Activated T-cell treated with anti-CD3 and anti-CD28 coated beads for 24 hours (primary cell): Measurements from ENCODE around the gene DRC1.

Source experiments
- DNase-seq: peaks from one replicate; pipeline ENCODE4 v3.0.0-alpha.2; 2020; ENCODE audit warnings: low read depth

The DRC1 gene

DNA sequence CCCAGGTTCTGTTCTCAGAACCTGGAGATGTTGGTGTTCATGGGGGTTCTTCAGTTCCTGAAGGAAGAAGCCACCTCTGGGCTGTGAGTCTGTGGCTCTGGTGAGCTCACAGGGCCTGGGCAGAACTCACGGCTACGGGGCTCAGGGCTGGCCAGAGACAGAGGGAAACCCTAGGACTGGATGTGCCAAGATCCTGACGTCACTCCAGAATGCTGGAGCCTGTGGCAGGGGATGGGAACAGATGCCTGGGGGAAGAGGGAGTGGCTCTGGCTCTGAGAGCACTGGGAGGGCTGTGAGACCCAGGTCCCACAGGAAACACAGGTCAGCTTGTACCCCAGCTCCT, 76.2 kb downstream of the DRC1 start, which contains the start of gene OTOF:
Gene OTOF, minus strand, starts transcription at position 214 of the 343 bp plus-strand sequence.
- DNase-seq = no peak

DNA sequence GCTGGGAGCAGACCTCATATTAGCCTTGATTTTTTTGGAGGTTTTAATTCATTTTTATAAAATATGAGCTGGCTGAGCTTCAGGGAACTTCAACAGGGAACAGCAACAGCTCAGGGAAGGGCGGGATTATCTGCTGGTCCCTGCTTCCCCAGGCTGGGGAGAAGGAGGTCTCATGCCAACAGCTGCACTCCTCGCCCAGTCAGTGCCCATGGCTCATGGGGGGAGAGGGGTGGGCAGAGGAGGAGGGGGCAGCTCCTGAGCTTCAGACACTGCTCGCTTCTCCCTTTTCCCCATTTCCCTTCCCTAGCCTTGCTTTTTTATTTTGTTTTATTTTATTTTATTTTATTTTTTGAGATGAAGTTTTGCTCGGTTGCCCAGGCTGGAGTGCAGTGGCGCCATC, 76.6 kb downstream of the DRC1 start:
- no peak for DNase-seq

DNA sequence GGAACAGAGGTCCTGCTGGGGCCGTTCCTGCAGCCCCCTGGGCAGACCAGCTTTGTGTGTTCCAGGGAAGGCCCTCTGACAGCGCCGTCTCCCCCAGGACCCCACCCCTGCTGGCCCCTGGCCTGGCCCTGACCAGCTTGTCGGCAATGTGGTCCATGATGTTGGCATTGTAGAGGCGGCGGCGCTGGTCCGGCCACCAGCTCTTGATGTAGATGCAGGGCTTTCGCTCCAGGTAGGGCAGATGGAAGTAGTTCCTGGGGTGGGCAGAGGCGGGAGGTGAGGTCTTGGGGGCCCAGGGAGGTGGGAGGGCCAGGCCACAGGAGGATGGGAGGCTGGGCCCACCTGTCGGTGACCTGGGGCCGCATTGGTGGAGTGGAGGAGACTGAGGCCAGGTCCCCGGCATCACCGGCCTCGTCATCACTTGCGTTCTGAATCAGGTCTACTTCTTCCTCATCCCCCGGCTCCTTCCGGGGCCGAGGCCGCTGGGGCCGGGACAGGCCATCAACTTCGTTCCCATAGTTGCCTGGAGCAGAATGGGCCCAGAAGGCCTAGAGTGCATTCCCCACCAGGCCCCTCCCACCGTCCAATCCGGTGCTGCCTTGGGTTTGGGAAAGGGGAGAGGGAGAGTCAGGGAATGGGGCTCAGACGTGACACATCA, 77.5 kb downstream of the DRC1 start:
- DNase-seq = no peak

DNA sequence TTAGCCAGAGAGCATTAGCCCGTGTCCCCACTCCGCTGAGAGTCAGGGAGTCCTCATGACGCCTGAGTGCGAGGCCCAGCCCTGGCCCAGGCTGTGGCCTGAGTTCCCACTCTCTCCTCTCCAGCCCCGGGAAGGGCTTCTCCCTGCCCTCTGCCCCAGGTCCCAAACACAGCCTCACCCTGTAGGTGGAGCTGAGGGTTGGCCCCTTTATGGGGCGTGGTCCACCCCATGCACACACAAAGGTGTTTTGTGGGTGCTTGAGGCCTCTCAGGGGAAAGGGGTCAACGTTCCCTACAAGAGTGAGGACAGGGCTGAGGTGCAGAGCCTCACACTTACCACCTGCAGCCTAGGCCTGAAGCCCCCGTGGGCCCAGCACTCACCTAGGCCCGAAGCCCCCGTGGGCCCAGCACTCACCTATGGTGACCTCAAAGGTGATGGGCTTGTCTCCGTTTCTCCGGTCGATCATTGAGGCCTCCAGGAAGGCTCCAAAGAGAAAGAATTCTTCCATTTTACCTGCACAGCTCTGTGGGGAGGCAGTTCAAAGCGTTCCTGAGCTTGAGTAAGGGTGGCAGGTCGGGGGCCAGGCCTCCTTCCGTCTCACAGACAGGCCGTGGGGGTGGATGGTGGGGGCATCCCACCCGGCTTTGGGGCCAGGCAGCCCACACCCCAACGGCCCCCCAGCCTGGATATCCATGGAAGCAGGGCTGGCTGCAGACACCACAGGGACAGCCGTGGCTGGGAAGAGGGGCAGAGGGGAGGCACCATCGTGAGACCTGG, 78.3 kb downstream of the DRC1 start:
- no peak for DNase-seq

DNA sequence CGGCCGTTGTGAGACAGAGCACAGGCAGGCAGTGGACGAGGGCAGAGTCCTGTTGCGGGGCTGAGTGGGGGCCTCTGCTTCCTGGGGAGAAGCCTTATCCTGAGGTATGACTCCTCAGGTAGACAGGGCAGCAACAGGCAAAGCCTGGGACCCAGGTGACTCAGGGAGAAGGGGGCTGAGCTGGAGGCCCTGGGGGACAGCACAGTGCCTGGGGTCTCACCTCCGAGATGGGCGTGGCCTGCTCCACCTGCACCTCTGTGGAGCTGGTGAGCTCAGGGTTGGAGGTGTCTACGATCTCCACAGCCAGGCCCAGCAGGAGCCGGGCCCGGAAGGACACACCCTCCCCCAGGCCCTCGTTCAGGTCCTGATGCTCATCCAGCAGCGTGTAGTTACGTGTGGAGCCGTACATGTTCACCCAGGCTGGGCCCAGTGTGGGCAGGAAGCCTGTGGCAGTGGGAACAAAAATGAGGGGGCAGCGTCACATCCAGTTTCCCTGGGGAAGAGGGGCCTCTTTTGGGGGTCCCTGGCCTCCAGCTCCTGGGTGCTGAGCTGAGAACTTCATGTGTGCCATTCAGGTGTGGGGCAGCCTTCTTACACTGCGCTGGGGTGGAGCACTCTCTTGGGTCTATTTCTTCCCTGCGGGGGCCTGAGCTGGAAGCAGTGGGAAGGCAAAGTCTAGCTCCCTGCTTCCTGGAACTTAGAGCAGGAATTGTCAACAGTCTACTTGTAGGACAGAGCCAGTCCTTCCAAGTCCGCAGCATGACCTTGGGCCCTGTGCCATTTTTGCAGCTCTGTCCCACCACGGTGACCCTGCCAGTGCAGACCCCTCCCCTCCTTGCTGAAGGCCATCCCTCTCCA, 79.1 kb downstream of the DRC1 start:
- no peak for DNase-seq

DNA sequence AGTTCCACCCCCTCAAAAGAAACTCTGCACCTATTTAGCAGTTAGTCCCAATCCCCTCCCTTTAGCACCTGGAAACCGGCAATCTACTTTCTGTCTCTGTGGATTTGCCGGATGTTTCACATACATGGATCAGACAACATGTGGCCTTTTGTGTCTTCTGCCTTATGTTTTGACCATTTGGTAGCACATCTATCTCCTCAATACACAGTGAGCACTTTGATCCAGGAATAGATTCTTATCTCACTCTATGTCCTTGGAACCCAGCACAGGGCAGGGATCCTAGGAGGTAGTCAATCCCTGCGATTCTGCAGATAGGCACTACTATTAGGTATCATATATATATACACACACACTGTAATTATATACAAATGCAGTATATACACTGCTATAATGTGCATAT, 80.0 kb downstream of the DRC1 start:
- no peak for DNase-seq

DNA sequence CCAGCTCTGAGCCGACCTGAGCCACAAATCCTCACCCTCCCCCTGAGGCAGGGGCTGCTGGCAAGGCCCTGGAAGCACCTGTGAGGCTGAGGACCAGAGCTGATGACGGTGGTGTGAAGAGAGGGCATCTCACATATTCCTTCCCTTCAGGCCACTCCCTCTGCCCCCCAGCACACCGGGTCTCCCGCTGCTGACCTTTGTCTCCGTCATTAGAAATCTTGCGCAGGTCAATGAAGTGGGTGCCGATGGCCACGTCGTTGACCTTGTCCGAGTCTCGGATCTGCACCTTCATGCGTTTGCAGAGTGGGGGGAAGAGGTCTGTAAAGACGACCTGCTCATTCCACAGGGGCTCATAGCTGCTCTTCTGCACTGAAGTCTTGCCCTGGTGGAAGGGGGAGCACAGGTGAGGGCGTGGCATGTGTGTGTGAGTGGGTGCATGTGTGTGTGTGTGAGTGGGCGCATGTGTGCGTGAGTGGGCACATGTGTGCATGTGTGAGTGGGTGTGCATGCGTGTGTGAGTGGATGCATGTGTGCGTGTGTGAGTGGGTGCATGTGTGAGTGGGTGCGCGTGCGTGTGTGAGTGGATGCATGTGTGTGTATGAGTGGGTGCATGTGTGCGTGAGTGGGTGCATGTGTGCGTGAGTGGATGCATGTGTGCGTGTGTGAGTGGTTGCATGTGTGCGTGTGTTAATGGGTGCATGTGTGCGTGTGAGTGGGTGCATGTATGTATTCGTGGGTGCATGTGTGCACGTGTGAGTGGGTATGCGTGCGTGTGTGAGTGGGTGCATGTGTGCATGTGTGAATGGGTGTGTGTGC, 80.7 kb downstream of the DRC1 start:
- DNase-seq = no peak

DNA sequence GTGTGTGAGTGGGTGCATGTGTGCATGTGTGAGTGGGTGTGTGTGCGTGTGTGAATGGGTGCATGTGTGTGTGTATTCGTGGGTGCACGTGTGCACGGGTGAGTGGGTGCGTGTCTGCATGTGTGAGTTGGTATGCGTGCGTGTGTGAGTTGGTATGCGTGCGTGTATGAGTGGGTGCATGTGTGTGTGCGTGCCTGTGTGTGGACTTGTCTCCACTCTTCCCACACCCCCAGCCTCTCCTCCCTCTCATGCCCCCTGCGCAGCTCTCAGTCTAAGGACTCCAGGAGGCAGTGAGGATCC, 81.3 kb downstream of the DRC1 start:
- DNase-seq = no peak

DNA sequence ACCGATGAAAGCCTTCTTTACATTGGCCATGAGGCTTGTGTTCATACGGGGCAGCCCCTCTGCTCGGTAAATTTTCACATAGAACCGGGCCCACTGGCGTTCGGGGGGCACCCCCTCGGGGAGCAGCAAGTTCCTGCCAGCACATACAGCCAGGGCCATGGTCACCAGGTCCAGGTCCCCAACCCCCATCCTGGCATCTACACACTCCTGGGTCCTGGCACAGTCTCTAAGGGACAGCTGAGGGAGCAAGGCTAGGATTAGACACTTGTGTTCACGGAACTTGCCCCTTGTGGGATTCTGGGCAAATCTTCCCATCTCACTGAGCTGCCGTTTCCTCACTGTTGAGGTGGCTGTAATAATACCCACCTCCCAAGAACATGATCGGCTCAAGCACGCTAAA, 81.8 kb downstream of the DRC1 start:
- DNase-seq = no peak

DNA sequence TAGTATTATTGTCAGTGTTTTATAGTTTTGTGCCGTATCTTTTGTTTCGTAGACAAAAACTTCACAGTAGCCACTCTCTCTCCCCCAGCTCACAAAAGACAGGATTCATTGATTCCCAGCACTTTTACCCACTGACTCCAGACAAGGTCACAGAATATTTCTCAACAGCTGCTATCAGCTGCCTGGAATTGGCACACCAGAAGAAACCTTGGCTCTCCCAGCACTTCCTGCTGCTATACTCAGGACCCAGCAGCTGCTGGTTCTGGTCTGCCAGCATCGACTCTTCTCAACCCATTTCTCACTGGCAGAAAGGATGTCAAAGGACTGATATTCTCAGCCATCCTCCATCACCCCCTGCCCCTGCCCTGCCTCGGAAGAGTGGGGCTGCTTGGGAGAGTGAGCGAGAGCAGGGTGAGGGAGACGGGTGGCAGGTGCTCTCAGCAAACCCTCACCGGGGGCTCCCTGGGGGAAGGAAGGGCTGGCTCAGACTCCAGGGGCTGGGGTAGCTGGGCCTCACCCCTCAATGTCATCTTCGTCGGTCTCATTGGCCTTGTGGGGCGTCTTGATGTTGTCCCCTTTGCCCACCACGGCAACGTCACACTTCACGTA, 82.3 kb downstream of the DRC1 start:
- no peak for DNase-seq

DNA sequence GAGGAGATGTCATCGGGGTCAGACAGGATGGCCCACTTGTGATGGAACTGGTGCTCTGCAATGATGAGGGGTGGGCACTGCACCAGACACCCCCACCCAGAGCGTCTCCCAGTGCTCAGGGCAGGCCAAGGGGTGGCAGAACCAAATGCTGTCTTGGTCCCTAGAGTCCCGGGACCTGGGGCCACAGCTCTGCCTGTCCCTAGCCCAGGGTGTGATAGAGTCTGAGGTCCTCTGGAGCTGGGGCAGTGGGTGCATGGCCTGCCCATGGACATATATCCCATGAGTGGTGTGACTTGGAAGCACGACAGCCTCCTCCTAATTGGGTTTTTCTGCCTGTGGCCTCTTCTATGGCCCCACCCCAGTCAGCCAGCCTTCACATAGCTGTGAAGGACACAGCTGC, 82.9 kb downstream of the DRC1 start:
- no peak for DNase-seq

DNA sequence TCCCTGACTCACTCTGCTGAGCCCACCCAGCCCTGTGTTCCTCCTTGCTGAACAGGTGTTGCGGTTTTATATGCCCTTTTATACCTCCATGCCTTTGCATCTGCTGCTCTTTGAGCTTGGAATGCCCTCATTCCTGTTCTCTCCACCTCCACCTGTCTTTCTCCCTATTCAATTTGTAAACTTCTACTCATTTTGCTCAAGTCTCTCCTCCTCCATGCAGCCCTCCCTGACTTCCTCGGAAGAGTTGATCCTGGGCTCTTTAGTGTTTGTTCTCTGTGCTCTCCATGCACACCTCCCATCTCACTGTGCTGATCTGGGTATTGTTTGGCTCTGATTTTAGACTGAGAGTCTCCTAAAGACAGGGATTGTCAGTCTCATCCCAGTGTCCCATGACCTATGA, 83.4 kb downstream of the DRC1 start:
- no peak for DNase-seq

DNA sequence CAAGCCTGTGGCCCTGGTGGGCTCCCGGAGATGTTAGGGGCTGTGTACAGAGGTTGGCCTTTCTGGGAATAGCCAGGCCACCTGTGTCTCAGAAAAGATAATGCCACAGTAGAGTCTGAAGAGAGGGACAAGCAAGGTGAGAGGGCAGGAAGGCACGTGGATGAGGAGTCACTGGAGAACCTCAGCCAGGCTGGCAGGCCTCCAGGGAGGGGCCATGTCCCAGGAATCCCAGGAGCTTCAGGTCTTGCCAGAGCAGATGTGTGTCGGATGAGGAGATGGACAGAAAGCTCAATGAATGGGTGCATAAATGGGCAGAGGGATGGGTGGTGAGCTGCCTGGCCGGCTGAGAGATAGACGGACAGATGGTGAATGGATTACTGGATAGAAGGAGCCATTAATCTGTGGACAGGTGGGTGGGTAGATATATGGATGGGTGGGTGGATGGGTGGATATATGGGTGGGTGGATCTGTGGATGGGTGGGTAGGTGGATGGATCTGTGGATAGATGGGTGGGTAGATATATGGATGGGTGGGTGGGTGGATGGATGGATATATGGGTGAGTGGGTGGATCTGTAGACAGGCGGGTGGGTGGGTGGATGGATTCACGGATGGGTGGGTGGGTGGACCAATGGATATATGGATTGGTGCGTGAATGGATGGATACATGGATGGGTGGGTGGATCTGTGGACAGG, 84.2 kb downstream of the DRC1 start:
- no peak for DNase-seq

DNA sequence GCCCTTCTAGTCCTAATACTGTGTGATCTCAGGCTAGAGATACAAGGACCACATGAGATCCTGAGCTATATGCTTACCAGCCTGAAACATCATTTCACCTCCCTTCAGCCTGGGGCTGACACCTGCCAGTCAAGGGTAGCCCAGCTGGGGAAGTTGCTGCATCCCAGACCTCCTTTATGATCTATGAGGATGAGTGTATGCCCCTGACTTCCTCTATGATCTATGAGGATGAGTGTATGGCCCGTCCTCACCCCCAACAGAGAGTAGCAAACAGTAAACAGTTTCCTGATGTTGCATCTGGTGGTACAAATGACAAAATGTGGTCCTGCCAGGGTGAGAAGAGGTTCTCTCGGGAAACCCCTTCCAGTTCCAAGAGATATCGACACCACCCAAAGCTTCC, 85.1 kb downstream of the DRC1 start:
- DNase-seq = no peak

DNA sequence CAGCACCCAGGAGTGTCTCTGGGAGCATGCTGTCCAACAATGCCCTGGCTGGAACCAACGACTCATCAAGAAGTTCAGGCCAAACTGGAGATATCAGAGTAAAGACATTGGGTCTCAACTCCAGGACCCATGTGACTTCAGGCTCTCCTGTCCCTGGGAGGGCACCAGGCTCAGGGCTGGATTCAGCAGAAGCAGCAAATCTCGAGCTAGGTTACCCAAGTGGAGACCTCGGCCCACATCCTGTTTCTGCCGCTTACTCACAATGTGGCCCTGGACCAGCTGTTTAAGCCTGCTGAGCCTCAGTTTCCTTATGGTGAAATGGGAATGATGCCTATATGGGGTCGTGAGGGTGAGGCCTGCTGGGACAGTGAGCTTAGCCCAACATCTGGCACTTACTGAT, 85.5 kb downstream of the DRC1 start:
- DNase-seq = no peak

DNA sequence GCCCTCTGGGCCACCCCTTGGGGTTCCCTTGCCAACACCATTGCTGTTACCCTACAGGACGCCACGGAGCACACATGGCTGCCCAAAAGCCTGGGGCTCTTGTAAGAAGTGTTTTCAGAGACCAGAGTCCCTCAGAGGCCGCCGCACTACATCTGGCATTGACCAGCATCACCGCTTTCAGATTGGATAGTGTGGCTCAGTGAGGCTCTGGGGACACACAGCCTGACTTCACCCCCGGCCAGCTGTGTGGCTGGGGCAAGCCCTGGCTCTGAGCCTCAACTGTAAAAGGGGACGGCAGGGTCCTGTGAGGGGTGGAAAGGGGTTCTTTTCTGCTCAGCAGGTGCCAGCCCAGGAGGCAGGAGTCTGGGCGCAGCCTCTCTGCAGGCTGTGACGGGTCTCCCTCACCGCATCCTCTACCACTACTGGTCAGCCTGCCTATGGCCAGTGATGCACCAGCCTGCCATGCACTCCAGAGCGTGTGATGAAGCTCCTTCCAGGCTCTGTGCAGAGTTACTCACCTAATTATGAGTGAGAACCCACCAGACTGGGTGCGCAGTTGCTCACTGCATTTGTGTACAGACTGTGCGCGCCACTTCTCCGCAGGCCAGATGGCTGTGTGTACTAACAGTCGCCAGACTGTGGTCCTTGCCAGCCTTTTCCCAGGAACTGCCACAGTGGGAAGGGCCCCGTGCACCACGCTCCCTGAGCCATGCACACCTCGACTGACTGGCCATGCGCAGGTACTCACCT, 86.9 kb downstream of the DRC1 start:
- no peak for DNase-seq

DNA sequence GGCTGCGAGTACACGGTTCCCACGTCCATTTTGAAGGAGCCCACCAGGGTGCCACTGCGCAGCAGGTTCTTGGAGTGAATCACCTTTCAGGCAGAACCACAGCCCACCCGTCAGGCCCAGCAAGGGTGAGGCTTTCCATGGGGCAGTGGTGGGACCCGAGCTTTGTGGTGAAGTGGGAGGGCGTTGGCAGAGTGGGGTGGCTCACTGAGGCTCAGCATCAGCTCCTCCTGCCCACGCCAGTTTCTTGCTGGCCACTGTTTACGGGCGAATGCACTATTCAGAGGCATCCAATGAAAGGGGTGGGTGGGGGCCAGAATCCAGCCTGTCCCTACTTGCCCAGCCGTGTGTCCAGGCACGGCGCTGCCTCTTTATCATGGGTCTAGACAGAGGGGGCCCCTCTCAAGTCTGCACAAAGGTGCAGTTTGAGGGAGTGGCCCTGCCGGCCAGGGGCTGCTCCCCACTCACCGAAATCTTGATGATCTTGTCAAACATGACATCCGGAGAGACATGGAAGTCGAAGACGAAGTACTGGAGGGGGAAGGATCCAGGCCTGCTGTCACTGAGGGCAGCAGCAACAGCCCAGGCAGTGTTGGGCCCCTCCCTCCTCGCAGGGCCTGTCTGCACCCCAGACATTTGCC, 87.6 kb downstream of the DRC1 start:
- no peak for DNase-seq

DNA sequence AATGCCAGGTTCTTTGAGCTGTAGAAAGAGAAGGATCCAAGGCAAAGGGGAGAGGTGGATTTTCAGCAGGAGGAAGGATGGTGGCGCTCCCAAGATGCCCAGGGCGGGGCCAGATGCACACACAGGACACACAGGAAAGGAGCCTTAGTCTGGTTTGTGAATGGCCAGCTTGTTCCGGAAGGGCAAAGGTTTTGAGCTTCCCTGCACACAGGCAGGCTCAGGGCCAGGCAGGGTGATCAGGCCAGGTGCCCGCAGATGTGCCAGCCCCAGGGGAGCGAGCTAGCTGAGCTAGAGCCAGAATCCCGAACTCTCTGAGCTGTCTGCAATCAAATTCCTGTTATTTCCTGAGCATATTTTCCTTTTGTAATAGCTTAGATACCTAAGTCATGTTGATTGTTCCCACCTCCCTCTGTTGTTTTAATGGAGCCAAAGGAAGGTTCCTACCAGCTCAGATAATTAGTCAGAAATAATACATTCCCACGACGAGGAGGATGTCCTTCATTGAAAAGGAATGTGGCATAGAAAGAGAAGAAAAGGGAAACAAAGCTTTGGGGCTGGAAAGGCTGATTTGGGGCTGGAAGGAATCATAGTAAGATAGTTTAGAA, 89.9 kb downstream of the DRC1 start:
- DNase-seq = no peak

DNA sequence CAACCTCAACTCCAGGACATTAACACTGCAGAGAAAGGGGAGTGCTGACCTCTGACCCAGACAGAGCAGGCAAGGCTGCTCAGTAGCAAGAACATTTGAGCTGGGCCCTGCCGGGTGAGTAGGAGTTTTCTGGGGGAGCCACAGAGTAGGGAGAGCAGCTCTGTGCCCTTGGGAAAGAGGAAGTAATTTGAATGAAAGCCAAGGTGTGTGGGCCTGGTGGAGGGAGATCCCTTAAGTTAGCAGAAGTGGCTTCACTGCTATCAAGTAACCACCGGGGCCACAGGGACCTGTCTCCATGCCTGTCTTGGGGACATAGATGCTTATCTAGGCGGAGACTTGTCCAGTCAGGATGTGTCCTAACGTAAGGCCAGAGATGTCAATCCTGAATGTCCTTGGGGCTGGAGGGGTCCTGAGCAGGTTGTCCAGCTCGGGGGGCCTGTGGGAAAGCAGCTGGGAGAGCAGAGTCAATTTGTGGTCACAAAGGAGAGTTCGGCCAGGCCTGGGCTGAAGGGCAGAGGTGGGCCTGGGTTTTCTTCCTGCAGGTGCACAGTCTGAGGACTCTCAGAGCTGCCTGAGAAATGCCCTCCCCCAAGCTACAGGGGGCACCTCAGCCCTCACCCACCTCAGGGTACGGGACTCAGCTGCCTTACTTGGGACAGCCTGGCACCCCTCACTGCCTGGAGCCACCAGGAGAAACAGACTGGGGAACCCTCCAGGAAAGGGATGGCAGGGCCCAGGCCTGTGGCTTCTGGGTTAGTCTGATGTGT, 91.2 kb downstream of the DRC1 start:
- DNase-seq = no peak
